ENCODE measurements around the gene PRR32.

Gene PRR32

GRCh38 chrX:126819429-126819828 lies at the start of gene PRR32:
TSS of gene PRR32 (plus strand) at chrX:126819729. CDS start at chrX:126819844, 115 bp downstream.
- Histone ChIP-seq H3K79me2 (ENCODE audit: insufficient read depth, low read length) (no peaks in the 10 kb centered on the region), H3K27me3 (ENCODE audit: insufficient read depth, low read length, poor library complexity, severe bottlenecking) (no peaks in the 10 kb centered on the region), H3K9ac (ENCODE audit: low read depth, low read length, poor library complexity, severe bottlenecking) (no peak within 1 kb of the TSS), H3K4me3 (ENCODE audit: low read length, poor library complexity, severe bottlenecking) (no peak within 1 kb of the TSS), H3K4me1 (ENCODE audit: insufficient read depth, low read length, poor library complexity, severe bottlenecking) (no peaks in the 10 kb centered on the region), H3F3A (ENCODE audit: low read depth) (no peaks in the 10 kb centered on the region), H3K4me2 (ENCODE audit: low read depth, low read length, poor library complexity, severe bottlenecking) (no peak within 1 kb of the TSS), H3K9me3 (ENCODE audit: insufficient read depth, low read depth, low read length) (no peaks in the 10 kb centered on the region), H3K9me2 (replicated peaks; ENCODE audit: low read depth, low read length) (no peaks in the 10 kb centered on the region), H4K20me1 (ENCODE audit: insufficient read depth, low read length, poor library complexity, severe bottlenecking) (no peaks in the 10 kb centered on the region), H2AFZ (ENCODE audit: low read length) (no peak within 1 kb of the TSS), H3K36me3 (ENCODE audit: insufficient read depth, low read length) (no peaks in the 10 kb centered on the region)
- TF ChIP-seq CTCF (conservative IDR thresholded peaks at IDR 0.05; ENCODE audit: low read length) (no peak), EZH2phosphoT487 (IDR thresholded peaks at IDR 0.05; ENCODE audit: borderline replicate concordance) (no peak)

GRCh38 chrX:126770179-126770578 lies 49.4 kb upstream of the PRR32 start:
- H3K4me1 ChIP-seq (ENCODE audit: insufficient read depth, low read length, poor library complexity, severe bottlenecking) = no peaks in the 10 kb centered on the region
- H3K79me2 ChIP-seq (ENCODE audit: insufficient read depth, low read length) = no peaks in the 10 kb centered on the region
- H3K27me3 ChIP-seq (ENCODE audit: insufficient read depth, low read length, poor library complexity, severe bottlenecking) = no peaks in the 10 kb centered on the region
- no peak overlapping the region for H3K4me2 ChIP-seq (ENCODE audit: low read depth, low read length, poor library complexity, severe bottlenecking)
- H3K4me3 ChIP-seq (ENCODE audit: low read length, poor library complexity, severe bottlenecking) = no peak overlapping the region
- TF ChIP-seq EZH2phosphoT487 (IDR thresholded peaks at IDR 0.05; ENCODE audit: borderline replicate concordance) (no peak), CTCF (conservative IDR thresholded peaks at IDR 0.05; ENCODE audit: low read length) (peak; percentile 48)
- H3F3A ChIP-seq (ENCODE audit: low read depth) = no peaks in the 10 kb centered on the region
- H2AFZ ChIP-seq (ENCODE audit: low read length) = no peak overlapping the region
- H3K9me3 ChIP-seq (ENCODE audit: insufficient read depth, low read depth, low read length) = no peaks in the 10 kb centered on the region
- no peaks in the 10 kb centered on the region for H3K36me3 ChIP-seq (ENCODE audit: insufficient read depth, low read length)
- H3K9me2 ChIP-seq (replicated peaks; ENCODE audit: low read depth, low read length) = no peaks in the 10 kb centered on the region
- H4K20me1 ChIP-seq (ENCODE audit: insufficient read depth, low read length, poor library complexity, severe bottlenecking) = no peaks in the 10 kb centered on the region
- H3K9ac ChIP-seq (ENCODE audit: low read depth, low read length, poor library complexity, severe bottlenecking) = no peak overlapping the region

GRCh38 chrX:126785539-126785938 lies 34.0 kb upstream of the PRR32 start:
- H3F3A ChIP-seq (ENCODE audit: low read depth) = no peaks in the 10 kb centered on the region
- H3K9me3 ChIP-seq (ENCODE audit: insufficient read depth, low read depth, low read length) = no peaks in the 10 kb centered on the region
- H3K9ac ChIP-seq (ENCODE audit: low read depth, low read length, poor library complexity, severe bottlenecking) = no peak overlapping the region
- no peaks in the 10 kb centered on the region for H3K9me2 ChIP-seq (replicated peaks; ENCODE audit: low read depth, low read length)
- TF ChIP-seq CTCF (conservative IDR thresholded peaks at IDR 0.05; ENCODE audit: low read length) (no peak), EZH2phosphoT487 (IDR thresholded peaks at IDR 0.05; ENCODE audit: borderline replicate concordance) (no peak)
- H3K4me1 ChIP-seq (ENCODE audit: insufficient read depth, low read length, poor library complexity, severe bottlenecking) = no peaks in the 10 kb centered on the region
- H3K4me2 ChIP-seq (ENCODE audit: low read depth, low read length, poor library complexity, severe bottlenecking) = no peak overlapping the region
- H3K4me3 ChIP-seq (ENCODE audit: low read length, poor library complexity, severe bottlenecking) = no peak overlapping the region
- H2AFZ ChIP-seq (ENCODE audit: low read length) = no peak overlapping the region
- H3K36me3 ChIP-seq (ENCODE audit: insufficient read depth, low read length) = no peaks in the 10 kb centered on the region
- no peaks in the 10 kb centered on the region for H4K20me1 ChIP-seq (ENCODE audit: insufficient read depth, low read length, poor library complexity, severe bottlenecking)
- H3K27me3 ChIP-seq (ENCODE audit: insufficient read depth, low read length, poor library complexity, severe bottlenecking) = no peaks in the 10 kb centered on the region
- H3K79me2 ChIP-seq (ENCODE audit: insufficient read depth, low read length) = no peaks in the 10 kb centered on the region
